ENCODE measurements around the gene CACNB2.

GRCh38 chr10:18397906-18398305 is 257.7 kb downstream of the CACNB2 start:
- TF ChIP-seq POLR2A (IDR thresholded peaks at IDR 0.05; ENCODE audit: low read length) (no peak), GATA1 (IDR thresholded peaks at IDR 0.05; ENCODE audit: low read depth, low read length) (no peak)
